ENCODE data around the gene B4GALT5.

The B4GALT5 gene

DNA sequence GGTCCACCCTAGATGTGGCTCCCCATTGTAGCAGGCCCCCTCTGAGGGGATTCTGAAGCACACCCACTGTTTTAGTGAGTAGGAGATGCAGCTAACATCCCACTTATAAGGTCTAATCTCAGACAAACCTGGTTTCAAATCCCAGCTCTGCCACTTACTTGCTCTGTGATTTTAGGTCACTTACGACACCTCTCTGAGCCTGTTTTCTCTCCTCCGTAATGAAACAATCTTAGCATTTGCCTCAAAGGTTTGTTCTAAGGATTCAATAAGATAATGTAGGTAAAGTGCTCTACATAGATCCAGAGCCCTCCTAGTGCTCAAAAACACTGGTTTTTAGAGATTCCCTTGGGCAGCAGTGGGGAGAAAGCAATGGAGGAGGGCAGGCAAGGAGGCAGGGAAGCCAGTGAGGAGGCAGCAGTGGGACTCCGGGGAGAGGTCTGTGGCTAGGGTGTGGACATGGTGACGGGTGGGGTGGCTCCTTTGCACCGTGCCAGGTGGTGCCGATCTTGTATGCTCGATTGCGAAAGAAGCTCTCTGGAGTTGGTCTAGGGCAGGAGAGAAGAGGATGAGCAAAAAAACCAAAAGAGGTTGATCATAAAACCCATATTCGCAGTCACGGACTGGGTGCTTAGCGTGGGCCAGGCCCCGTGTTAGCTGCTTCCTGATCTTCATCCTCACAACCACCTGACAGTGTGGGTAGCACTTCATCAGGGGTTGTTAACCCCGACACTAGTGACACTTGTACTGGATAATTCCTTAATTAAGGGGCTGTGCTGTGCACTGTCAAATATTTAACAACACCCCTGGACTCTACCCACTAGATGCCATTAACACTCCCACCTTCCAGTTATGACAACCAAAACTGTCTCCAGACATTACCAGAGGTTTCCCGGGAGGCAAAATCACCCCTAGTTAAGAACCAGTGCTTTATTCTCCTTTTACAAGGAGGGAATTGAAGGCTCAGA lies 129.0 kb downstream of the B4GALT5 start:
- DNase-seq (ENCODE audit: low read depth, low spot score), result no peak
- WGBS (ENCODE audit: insufficient coverage, insufficient read length), result no CpG with 5 or more reads among the region's 14 CpGs

DNA sequence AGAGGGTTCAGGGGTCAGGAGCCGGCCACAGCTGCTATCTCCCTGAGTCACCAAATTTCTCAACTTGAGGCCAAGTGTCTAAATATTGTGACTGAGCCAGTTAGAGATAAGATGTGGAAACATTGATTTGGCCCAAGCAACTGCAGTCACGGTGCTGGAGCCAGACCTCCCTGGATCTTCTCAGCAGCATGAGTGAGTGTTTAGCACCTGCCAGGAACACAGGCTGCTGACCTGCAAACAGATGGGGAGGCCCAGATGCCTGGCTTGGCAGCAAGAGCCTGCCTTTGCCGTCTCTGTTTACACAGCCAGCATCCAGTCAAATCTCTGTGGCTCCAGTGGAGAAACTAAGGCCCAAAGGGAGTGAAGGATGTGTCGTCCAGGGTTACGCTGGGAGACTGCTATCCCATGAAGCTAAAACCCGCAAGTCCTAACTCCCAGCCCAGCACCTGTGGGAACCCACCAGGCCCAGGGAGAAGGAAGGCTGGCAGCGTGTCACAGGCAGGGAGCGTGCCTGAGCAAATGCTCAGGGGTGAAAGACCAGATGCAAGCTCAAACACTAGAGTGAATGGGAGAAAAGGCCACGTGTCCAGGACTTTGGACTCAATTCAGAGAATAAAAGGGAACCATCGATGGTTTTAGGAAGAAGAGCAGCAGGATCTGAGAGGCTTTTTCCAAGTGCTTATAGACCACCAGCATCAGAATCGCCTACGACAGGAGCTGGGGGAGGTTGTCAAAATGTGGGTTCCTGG lies 129.8 kb downstream of the B4GALT5 start:
- DNase-seq (ENCODE audit: low read depth, low spot score), result no peak
- WGBS (ENCODE audit: insufficient coverage, insufficient read length), result no CpG with 5 or more reads among the region's 12 CpGs

More for the DNA sequence above, 129.0 kb downstream of the B4GALT5 start:
- Histone ChIP-seq H3K4me3 (ENCODE audit: low read length) (no peak overlapping the region), H3K27me3 (ENCODE audit: control insufficient read depth, insufficient read depth, low read length) (no peaks in the 10 kb centered on the region), H3K27ac (ENCODE audit: low read length) (no peak overlapping the region), H3K4me1 (ENCODE audit: control insufficient read depth, insufficient read depth, low read length) (no peaks in the 10 kb centered on the region), H3K36me3 (ENCODE audit: control insufficient read depth, insufficient read depth, low read length) (no peaks in the 10 kb centered on the region; the same call in 1 of the 2 replicates), H3K9me3 (ENCODE audit: control insufficient read depth, insufficient read depth, low read length) (no peaks in the 10 kb centered on the region)

DNA sequence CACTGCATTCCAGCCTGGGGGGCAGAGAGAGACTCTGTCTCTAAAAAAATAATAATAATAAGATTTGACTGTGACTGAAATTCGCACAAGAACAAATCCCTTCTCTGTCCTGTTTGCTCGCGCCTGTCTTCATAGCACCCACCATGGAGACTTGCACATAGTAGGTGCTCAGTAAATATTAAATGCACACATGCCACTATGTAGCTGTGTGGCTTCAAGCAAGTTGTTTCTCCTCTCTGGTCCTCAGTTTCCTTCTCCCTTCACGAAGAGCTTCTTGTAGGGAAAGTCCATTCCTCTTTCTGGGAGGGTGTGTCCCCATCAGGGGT lies 130.4 kb downstream of the B4GALT5 start:
- Histone ChIP-seq H3K4me3 (ENCODE audit: low read length) (no peak overlapping the region), H3K36me3 (ENCODE audit: control insufficient read depth, insufficient read depth, low read length) (no peaks in the 10 kb centered on the region; the same call in 1 of the 2 replicates), H3K9me3 (ENCODE audit: control insufficient read depth, insufficient read depth, low read length) (no peaks in the 10 kb centered on the region), H3K27me3 (ENCODE audit: control insufficient read depth, insufficient read depth, low read length) (no peaks in the 10 kb centered on the region), H3K27ac (ENCODE audit: low read length) (no peak overlapping the region), H3K4me1 (ENCODE audit: control insufficient read depth, insufficient read depth, low read length) (no peaks in the 10 kb centered on the region)
- WGBS (ENCODE audit: insufficient coverage, insufficient read length), result no CpG with 5 or more reads among the region's 4 CpGs
- DNase-seq (ENCODE audit: low read depth, low spot score), result no peak

More for the DNA sequence above, 129.8 kb downstream of the B4GALT5 start:
- no peaks in the 10 kb centered on the region for H3K4me1 ChIP-seq (ENCODE audit: control insufficient read depth, insufficient read depth, low read length)
- H3K4me3 ChIP-seq (ENCODE audit: low read length), result no peak overlapping the region
- H3K9me3 ChIP-seq (ENCODE audit: control insufficient read depth, insufficient read depth, low read length), result no peaks in the 10 kb centered on the region
- no peak overlapping the region for H3K27ac ChIP-seq (ENCODE audit: low read length)
- no peaks in the 10 kb centered on the region for H3K27me3 ChIP-seq (ENCODE audit: control insufficient read depth, insufficient read depth, low read length)
- no peaks in the 10 kb centered on the region; the same call in 1 of the 2 replicates for H3K36me3 ChIP-seq (ENCODE audit: control insufficient read depth, insufficient read depth, low read length)
